ENCODE measurements around the gene ADORA2A.
"Not testable (repeated sequence)": the region's sequence is repeated elsewhere in the genome, so short reads cannot be mapped to it uniquely, and the experiment has no call there.

ADORA2A gene

DNA sequence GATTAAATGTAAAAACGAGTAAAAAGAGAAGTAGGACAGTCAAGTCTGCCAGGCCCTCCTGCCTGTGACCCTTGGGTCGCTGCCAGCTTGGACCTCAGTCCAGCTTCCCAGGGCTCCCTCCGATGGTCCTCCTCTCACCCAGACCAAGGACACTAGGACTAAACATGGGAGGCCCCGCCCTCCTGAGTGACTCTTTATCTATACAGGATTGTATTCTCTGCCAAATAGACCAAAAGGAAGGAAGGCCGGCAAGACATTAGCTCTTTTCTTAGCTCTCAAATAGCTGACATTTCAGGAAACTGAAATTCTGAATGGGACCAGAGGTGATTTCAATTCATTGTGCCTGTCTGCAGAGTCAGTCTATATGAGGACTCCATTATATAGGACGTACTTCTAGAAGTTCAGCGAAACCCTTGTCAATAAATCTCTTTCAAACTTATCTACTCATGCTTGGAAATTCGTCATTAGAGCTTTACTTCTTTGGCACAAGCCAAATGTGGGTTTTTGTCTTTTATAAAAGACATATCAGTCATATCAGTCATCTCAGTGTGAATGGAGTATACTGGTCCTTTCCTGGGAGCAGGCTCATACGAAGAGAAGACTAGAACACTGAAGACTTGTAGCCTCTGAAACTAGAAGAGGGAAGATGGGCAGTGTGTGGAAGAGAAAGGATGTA lies 28.5 kb downstream of the ADORA2A start:
- DNase-seq, result no peak

- no peak for DNase-seq
These were observed 30.6 kb downstream of the ADORA2A start for GRCh38 chr22:24457894-24458420.

DNA sequence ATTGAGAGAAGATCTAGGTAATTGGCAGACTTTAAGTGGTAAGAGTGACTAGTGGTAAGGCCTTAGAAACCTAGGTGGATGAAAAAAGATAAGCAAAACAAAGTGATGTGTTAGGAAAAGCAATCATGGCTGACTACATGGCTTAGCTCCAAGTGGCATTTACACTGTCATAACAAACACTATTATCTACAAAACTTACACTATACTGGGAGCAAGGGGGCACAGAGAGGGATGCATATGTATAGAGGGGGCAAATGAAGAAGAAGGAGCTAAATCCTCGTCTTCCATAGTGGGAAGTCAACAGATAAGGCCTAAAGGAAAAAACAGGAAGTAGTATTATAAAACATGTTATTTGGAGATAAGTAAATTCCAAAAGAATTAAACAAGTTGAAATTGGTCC lies 32.5 kb downstream of the ADORA2A start:
- no peak for DNase-seq

DNA sequence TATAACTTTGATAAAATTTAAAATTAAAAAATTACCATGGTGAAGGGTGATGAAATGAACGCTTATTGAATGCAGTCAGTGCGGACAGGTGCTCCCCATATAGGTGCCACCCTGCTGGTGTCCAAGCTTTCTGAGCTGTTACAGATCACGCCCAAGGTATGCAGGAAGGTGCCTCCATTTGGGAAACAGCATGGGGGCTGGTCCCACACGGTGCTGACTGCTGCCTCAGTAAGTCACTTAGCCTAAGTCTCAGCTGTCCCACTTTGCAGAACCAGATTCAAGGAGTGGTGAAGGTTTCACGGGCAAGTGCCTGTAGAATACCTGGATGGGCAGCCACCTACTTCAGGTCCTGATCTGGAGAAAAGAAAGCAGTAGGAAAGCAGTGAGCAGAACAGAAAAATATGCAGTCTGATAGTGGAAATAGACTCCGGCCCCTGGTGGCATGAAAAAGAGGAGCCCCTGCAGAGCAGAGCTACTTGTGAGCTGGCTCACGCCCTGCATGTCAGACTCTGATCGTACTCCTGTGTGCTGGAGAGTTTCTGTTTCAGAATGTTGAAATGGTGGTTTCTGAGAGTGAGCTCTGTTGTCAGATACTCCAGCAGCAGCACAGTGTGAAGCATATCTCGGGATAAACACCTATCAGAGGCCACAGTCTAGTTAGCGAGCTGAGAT lies 33.2 kb downstream of the ADORA2A start:
- no peak for DNase-seq

DNA sequence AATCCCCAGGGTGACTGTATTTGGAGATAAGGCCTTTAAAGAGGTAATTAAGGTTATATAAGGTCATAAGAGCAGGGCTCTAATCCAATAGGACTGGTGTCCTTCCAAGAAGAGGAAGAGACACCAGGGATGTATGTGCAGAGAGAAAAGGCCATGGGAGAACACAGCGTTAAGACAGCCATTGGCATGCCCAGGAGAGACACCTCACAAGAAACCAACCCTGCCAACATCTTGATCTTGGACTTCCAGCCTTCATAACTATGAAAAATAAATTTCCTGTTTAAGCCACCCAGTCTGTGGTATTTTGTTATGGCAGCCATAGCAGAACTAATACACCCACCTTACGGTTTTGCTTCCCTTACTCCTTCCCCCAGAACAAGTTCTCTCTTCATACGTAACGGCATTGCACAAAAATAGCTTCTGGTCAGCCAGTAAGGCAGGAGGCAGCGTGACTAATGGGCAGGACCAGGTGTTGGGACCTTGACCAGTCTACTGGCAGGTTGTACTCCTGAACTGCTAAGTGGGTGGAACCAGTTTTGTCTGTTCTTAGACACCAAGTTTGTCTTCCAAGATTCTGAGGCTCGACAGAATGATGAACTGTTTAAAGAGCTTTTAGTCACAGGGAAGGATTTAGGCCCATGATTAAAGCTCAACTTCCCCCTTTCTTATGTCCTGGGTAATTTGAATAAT lies 35.8 kb downstream of the ADORA2A start:
- DNase-seq, result no peak

GRCh38 chr22:24465566-24465965 lies 38.2 kb downstream of the ADORA2A start:
- DNase-seq, result no peak

- no peak for DNase-seq
These were observed 38.6 kb downstream of the ADORA2A start for GRCh38 chr22:24465975-24466374.

DNA sequence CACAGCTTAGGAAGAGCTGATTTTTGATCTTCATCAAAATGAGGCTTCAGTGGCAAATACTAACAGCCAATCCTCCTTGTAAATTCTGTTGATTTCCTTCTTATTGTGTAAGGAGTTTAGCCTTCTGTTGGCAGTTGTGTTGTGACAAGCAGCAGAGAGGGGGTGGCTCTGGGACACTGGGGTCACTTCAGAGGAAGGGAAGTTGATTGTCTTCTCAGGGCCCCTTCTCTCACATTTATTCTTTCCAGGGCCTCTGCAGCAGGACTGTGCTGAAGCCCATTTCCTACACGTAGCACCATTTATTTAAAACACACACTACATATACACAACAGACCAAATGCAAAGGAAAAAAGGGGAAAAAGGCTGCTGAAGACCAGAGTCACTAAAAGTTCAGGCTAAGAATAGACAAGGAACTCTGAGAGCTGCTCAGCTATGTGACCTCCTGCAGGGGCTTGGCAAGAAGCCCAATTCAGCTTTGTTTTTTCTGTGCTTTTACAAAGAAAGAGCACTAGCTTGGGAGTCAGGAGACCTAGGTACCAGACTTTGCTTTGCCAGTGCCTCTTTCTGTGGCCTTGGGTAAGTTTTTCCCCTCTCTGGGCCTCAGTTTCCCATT lies 39.4 kb downstream of the ADORA2A start:
- DNase-seq, result peak; percentile 54

- no peak for DNase-seq
These were observed 39.9 kb downstream of the ADORA2A start for GRCh38 chr22:24467340-24467739.

GRCh38 chr22:24471570-24471969 lies 44.2 kb downstream of the ADORA2A start:
- DNase-seq, result peak; percentile 35

GRCh38 chr22:24473284-24473683 lies 45.9 kb downstream of the ADORA2A start:
- DNase-seq, result no peak

GRCh38 chr22:24474221-24474620 lies 46.8 kb downstream of the ADORA2A start:
- no peak for DNase-seq

DNA sequence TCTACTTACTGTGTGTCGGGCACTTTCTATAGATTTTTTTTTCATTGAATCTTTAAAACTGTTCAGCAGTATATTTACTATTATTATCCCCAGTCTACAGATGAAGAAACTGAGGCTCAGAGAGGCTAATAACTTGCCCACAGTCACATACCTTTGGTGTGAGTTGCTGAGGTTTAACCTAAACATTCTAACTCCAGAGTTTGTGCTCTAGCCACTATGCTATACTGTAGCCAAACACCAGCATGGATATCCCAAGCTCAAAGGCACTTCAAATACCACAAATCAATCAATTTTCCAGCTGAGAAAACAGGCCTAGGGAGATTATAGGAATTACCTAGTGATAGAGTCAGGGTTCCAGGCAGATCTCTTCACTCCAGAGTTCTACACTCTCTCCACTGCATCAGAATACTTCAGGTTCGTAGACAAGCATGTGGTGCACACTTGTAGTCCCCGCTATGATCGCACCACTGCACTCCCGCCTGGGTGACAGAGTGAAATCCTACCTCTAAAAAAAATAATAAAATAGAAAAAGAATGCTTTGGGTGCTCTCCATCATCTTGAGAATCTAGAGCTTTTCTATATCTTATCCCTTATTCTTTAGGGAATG lies 47.4 kb downstream of the ADORA2A start:
- no peak for DNase-seq

DNA sequence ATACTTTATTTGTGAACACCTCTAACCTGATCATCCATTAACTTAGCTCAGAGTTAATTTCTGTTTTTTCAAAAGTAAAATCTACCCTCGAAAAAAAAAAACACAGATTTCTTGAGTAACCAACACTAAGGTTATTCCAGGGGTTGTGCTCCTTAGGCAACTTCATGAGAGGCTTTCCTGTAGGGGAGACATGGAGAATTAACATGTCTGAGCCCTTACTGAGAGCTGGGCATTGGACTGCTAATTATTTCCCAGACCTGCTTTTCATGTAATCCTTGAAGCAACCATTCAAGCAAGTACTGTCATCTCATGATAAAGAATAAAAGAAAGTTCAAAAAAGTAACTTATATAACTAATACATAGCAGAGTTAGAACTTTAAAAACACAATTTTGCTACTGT lies 54.2 kb downstream of the ADORA2A start:
- no peak for DNase-seq

DNA sequence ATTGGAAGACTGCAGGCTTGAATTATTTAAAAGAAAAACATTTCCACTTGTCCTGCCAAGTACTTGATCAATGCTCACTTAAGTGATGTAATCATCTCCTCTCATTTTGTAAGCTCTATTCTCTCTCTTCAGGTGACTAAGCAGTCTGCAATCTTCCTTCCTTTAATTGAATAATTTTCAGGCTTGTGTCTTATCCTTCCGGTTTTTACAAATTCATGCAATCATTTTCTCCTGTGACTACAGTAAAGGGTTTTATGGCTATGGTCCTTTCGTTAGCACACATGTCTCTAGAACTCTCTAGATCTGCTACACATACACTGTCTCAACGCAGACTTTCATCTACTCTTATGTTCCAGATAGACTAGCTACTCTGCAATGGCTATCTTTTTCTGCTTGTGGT lies 55.2 kb downstream of the ADORA2A start:
- DNase-seq, result peak; percentile 24

DNA sequence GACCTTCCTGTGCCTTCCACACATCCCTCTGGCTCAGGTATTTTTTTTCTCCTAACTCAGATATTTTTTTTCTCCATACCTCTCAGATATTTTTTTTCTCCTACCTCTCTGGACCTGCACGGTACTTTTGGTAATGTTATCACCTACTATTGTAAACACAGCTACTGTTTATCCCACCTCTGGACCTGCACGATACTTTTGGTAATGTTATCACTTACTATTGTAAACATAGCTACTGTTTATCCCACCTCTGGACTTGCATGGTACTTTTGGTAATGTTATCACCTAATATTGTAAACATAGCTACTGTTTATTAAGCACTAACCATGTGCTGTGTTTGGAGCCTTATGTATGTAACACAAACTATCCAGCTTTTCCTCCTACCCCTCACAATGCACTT lies 55.6 kb downstream of the ADORA2A start:
- no peak for DNase-seq

DNA sequence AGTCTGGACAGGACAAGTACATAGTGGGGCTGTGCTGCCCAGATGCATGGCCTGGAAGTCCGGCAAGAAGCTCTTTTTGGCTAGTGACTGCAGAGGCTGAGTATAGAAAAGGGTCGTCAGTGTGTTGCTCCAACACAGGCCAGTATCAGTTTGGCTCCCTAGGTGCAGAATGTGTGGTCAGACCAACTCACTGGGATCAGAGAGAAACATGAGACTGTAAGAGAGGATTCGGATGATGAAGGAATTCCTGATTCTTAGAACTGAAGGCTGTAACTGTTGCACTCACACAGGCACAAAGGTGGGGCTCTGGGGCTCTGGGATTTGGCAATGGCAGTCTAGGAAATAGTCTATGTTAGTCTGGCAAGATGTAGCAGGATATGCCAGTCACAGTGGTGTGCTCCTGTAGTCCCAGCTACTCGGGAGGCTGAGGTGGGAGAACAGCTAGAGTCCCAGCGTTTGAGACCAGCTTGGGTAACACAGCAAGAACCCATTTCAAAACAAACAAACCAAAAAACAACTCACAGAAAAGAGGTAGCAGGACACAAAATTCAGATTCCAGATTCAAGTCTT lies 56.7 kb downstream of the ADORA2A start:
- no peak for DNase-seq

- DNase-seq, result no peak
These were observed 57.8 kb downstream of the ADORA2A start for GRCh38 chr22:24485170-24485569.

GRCh38 chr22:24485608-24486007 lies 58.2 kb downstream of the ADORA2A start:
- DNase-seq, result no peak

GRCh38 chr22:24486501-24486921 lies 59.1 kb downstream of the ADORA2A start:
- DNase-seq, result no peak

DNA sequence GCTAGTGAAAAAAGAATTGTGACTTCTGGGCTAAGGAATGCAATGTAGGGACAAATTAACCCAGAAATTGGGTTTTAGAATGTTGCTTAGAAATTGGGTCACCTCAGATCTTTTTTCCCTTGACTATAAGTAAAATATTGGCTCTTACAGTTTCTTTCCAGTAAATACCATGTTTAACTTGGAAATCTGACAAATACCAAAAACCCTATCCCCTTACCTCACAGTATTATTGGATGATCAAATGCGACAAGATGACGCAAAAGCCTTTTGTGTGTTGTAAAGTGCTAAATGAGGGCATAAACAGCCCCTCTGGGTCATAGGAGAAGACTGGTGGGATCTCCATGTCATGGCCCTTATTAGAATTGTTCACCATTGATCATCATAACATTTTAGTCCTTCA lies 61.6 kb downstream of the ADORA2A start:
- no peak for DNase-seq

DNA sequence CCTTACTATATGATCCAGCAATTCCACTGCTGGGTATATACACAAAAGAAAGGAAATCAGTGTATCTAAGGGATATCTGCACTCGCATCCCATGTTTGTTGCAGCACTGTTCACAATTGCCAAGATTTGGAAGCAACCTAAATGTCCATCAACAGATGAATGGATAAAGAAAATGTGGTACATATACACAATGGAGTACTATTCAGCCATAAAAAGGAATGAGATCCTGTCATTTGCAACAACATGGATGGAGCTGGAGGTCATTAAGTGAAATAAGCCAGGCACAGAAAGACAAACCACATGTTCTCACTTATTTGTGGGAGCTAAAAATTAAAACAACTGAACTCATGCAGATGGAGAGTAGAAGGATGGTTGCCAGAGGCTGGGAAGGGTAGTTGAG lies 62.0 kb downstream of the ADORA2A start:
- not testable (repeated sequence) for DNase-seq

Measured in eye (tissue), 1 donor.